MG63 (cell line): ENCODE data around the gene PWWP3B. TPM values are rescaled to one million over a fixed set of nuclear protein-coding genes. Genes with fewer than 3 reads are reported as not detected.
"Not testable (repeated sequence)": the region's sequence is repeated elsewhere in the genome, so short reads cannot be mapped to it uniquely, and the experiment has no call there.

ENCODE experiments used
- DNase-seq: peaks from one replicate; pipeline ENCODE4 v3.0.0-alpha.2; 2020
- H3K27me3 ChIP-seq: fragments of 250-450 bp; sonication (Bioruptor Pico); 2 replicates; pipeline ENCODE4 v1.5.1; 2020; ENCODE audit warnings: mild to moderate bottlenecking, moderate library complexity
- H3K36me3 ChIP-seq: fragments of 250-450 bp; sonication (Bioruptor Pico); 2 replicates; pipeline ENCODE4 v1.5.1; 2020; ENCODE audit warnings: mild to moderate bottlenecking, moderate library complexity
- H3K4me3 ChIP-seq: fragments of 250-450 bp; sonication (Bioruptor Pico); 2 replicates; pipeline ENCODE4 v1.5.1; 2020; ENCODE audit warnings: mild to moderate bottlenecking, moderate library complexity
- H3K9me3 ChIP-seq: fragments of 250-450 bp; sonication (Bioruptor Pico); 2 replicates; pipeline ENCODE4 v1.5.1; 2020; ENCODE audit warnings: mild to moderate bottlenecking, moderate library complexity
- total RNA-seq: library from RNA; depleted of rRNA; stranded (reverse); fragments of >200 nt; shearing (Covaris generic); gene quantifications from 2 replicates; pipeline ENCODE4 v1.2.3, GENCODE V29; 2014; ENCODE audit warnings: low replicate concordance; rRNA removed

Gene PWWP3B
- total RNA-seq = not detected in 2 replicates

DNA sequence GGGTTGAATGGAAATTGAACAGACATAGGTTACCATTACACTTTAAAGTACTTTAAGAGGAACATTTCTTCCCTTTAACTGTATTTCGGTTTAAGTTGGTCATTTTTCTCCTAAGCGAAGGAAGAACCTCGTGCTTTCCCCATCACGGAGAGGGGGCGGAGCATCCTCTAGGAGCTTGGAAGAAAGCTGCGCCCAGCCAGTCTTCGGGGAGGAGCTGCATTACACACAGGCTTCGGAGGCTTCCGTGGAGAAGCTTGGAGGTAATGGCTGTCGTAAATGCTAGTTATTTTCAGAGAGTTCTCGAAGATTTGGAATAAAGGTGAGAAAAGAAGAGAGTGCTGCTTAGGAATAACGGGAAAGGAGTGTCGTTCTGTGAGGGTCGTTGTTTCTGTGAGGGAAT lies at the start of gene PWWP3B:
Gene PWWP3B (plus strand): TSS at position 199 of the 400 bp plus-strand sequence. CDS start 37,128 bp downstream, outside the sequence.
- no peaks in the 10 kb centered on the region for H3K9me3 ChIP-seq
- no peaks in the 10 kb centered on the region for H3K27me3 ChIP-seq
- H3K4me3 ChIP-seq = no peak within 1 kb of the TSS
- H3K36me3 ChIP-seq = no peaks in the 10 kb centered on the region
- DNase-seq = no peak

GRCh38 chrX:106139048-106139447 lies 29.1 kb upstream of the PWWP3B start:
- H3K36me3 ChIP-seq = no peaks in the 10 kb centered on the region
- no peaks in the 10 kb centered on the region for H3K9me3 ChIP-seq
- H3K4me3 ChIP-seq = no peak overlapping the region
- H3K27me3 ChIP-seq = no peaks in the 10 kb centered on the region
- DNase-seq = no peak

DNA sequence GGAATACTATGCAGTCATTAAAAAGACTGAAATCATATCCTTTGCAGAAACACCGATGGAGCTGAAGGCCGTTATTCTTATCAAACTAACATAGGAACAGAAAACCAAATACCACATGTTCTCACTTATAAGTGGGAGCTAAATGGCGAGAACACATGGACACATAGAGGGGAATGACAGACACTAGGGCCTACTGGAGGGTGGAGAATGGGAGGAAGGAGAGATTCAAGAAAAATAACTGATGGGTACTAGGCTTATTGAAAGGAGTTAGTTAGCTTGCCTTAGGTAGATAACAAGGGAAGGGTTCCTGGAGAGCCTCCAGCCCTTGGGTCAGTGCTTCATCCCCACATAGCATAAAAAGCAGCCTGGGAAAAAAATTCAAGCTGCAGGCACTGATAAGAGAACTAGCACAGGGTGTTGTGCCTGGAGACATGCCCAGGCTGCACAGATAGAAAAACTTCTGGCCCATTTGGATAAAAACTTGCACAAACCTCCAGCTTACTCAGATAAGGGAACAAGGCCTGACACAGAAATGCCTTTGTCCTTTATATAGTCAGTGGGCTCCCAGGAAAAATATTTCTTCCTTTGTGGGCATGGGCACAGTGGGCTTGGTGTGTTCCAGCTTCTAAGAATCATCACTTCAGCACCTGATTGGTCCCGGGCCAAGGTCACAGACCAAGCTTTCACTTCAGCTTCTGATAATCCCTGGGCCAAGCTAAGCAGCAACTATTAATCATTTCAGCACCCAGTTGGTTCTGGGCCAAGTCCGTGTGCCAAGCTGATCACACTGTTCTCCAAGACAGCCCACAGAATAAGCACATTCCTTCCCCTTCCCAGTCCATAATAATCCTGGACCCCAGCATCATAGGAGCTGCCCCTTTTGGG lies 23.1 kb upstream of the PWWP3B start:
- Histone ChIP-seq H3K36me3 (no peaks in the 10 kb centered on the region), H3K27me3 (no peaks in the 10 kb centered on the region), H3K9me3 (no peaks in the 10 kb centered on the region), H3K4me3 (no peak overlapping the region)
- no peak for DNase-seq

- H3K4me3 ChIP-seq = no peak overlapping the region
- H3K27me3 ChIP-seq = no peaks in the 10 kb centered on the region
- no peak for DNase-seq
- no peaks in the 10 kb centered on the region for H3K9me3 ChIP-seq
- H3K36me3 ChIP-seq = no peaks in the 10 kb centered on the region
Observed at GRCh38 chrX:106150701-106151100, 17.4 kb upstream of the PWWP3B start.

- no peaks in the 10 kb centered on the region for H3K9me3 ChIP-seq
Observed at GRCh38 chrX:106159861-106160282, 8.2 kb upstream of the PWWP3B start.

DNA sequence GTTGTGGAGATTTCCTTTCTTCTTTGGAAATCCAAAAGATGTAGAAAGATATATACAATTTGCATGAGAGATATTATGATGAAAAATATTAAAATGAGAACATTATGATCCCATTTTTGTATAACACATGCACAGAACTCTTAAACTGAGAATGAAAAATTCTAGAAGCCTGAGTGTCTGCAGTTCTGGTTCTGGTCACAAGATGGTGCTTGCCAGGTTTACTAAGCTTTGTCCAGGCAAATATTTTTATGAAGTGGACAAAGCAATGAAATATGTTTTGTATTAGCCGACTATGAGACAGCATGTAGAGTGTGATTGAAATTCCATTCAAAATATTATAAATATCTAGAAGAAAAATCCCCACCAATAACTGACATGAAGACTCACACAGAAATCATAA lies 2.2 kb downstream of the PWWP3B start:
- H3K4me3 ChIP-seq = no peak overlapping the region
- no peaks in the 10 kb centered on the region for H3K36me3 ChIP-seq
- no peak for DNase-seq
- no peaks in the 10 kb centered on the region for H3K27me3 ChIP-seq
- no peaks in the 10 kb centered on the region for H3K9me3 ChIP-seq

More at GRCh38 chrX:106159861-106160282, 8.2 kb upstream of the PWWP3B start:
- H3K4me3 ChIP-seq = no peak overlapping the region
- H3K27me3 ChIP-seq = no peaks in the 10 kb centered on the region
- no peaks in the 10 kb centered on the region for H3K36me3 ChIP-seq
- no peak for DNase-seq

DNA sequence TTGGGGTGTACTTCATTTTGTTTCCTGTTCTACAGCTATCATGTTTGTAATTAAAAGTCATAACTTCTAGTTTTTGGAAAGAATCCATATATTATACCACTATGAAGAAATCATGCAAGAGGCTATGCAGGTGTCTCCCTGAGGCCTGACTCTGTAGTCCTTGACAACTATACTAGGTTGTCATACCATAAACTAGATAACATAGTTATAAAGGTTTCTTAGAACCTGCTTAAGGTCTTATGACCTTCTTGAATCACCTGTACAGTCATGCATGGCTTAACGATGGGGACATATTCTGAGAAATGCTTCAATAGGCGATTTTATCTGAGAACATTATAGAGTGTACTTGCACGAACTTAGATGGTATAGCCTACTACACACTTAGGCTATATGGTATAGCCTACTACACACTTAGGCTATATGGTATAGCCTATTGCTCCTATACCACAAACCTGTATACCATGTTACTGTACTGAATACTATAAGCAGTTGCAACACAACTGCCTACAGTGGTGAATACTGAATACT lies 3.3 kb downstream of the PWWP3B start:
- Histone ChIP-seq H3K4me3 (no peak overlapping the region), H3K27me3 (no peaks in the 10 kb centered on the region)
- DNase-seq = no peak

GRCh38 chrX:106177106-106177981 lies 9.2 kb downstream of the PWWP3B start:
- Histone ChIP-seq H3K27me3 (no peaks in the 10 kb centered on the region), H3K9me3 (no peaks in the 10 kb centered on the region), H3K36me3 (no peaks in the 10 kb centered on the region), H3K4me3 (no peak overlapping the region)
- DNase-seq = no peak

More for the DNA sequence above, 3.3 kb downstream of the PWWP3B start:
- Histone ChIP-seq H3K9me3 (no peaks in the 10 kb centered on the region), H3K36me3 (no peaks in the 10 kb centered on the region)

GRCh38 chrX:106177982-106178321 lies 9.8 kb downstream of the PWWP3B start:
- DNase-seq = no peak
- H3K27me3 ChIP-seq = no peaks in the 10 kb centered on the region
- no peaks in the 10 kb centered on the region for H3K36me3 ChIP-seq
- H3K4me3 ChIP-seq = no peak overlapping the region
- no peaks in the 10 kb centered on the region for H3K9me3 ChIP-seq

DNA sequence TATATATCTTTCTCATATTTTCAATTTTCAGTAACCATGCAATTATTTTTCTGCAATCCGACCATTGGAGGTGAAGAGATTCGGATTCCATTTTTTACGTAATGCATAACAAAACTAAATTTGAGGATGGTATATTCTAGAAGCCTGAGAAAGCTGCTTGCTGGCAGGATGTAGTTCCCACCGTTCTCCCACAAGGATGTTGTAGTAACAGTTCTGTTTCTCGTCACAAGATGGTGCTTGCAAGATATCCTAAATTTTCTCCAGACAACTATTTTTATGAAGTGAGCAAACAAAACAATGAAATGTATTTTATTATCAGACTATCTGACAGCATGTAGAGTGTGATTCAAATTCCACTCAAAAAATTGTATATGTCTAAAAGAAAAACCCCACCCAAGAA lies 10.7 kb downstream of the PWWP3B start:
- DNase-seq = no peak
- Histone ChIP-seq H3K27me3 (no peaks in the 10 kb centered on the region), H3K36me3 (no peaks in the 10 kb centered on the region), H3K4me3 (no peak overlapping the region), H3K9me3 (no peaks in the 10 kb centered on the region)

- not testable (repeated sequence) for H3K9me3 ChIP-seq, H3K27me3 ChIP-seq, DNase-seq, H3K4me3 ChIP-seq, H3K36me3 ChIP-seq
Observed at GRCh38 chrX:106183685-106184084, 15.6 kb downstream of the PWWP3B start.

GRCh38 chrX:106201502-106202178 lies 33.5 kb downstream of the PWWP3B start:
- no peaks in the 10 kb centered on the region for H3K9me3 ChIP-seq

GRCh38 chrX:106203315-106203714 lies 35.2 kb downstream of the PWWP3B start:
- H3K4me3 ChIP-seq = no peak overlapping the region
- H3K36me3 ChIP-seq = no peaks in the 10 kb centered on the region
- no peak for DNase-seq
- no peaks in the 10 kb centered on the region for H3K9me3 ChIP-seq
- no peaks in the 10 kb centered on the region for H3K27me3 ChIP-seq

More at GRCh38 chrX:106201502-106202178, 33.5 kb downstream of the PWWP3B start:
- Histone ChIP-seq H3K27me3 (no peaks in the 10 kb centered on the region), H3K36me3 (no peaks in the 10 kb centered on the region), H3K4me3 (no peak overlapping the region)
- DNase-seq = no peak

DNA sequence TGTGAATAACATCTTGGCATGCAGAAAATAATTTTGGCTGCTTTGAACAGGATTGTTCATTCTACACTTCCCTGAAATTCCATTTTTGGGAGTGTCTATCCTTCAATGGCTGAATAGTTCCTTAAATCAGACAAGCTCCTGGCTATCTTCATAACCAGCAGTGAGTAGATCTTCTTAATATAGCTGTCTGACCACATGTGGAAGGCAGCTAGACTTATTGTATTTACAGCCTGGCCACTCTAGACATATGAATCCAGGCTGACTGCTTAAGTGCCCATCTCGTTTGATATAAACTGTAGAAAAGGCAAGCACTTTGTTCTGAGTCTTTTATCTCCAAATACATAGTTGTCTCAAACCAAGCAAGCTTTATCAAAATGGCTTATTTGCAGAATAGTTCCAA lies 40.0 kb downstream of the PWWP3B start:
- H3K4me3 ChIP-seq = no peak overlapping the region
- no peaks in the 10 kb centered on the region for H3K36me3 ChIP-seq
- no peaks in the 10 kb centered on the region for H3K27me3 ChIP-seq
- no peak for DNase-seq
- H3K9me3 ChIP-seq = no peaks in the 10 kb centered on the region
